ENCODE data around the gene PLEKHG3.

DNA sequence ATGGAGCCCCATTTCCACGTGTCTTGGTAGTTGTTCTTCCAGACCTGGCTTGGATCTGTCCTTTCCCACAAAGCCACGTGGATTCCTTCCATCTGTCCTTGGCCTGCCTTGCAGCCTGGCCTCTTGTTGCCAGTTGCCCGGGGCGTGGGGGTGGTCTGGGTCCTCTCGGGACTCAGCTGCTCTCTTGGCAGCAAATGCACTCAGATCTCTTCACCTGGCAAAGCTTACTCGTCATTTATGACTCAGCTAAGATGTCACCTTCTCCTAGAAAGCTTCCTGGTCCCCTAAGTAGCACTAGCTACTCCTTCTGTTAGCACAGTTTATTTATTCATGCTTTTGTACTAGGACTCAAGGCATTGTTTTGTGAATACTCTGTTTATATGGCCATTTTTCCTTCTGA lies 13.6 kb downstream of the PLEKHG3 start:
- no peak for TF ChIP-seq POLR2A (IDR thresholded peaks at IDR 0.05)
- TF ChIP-seq, protein P1, sequence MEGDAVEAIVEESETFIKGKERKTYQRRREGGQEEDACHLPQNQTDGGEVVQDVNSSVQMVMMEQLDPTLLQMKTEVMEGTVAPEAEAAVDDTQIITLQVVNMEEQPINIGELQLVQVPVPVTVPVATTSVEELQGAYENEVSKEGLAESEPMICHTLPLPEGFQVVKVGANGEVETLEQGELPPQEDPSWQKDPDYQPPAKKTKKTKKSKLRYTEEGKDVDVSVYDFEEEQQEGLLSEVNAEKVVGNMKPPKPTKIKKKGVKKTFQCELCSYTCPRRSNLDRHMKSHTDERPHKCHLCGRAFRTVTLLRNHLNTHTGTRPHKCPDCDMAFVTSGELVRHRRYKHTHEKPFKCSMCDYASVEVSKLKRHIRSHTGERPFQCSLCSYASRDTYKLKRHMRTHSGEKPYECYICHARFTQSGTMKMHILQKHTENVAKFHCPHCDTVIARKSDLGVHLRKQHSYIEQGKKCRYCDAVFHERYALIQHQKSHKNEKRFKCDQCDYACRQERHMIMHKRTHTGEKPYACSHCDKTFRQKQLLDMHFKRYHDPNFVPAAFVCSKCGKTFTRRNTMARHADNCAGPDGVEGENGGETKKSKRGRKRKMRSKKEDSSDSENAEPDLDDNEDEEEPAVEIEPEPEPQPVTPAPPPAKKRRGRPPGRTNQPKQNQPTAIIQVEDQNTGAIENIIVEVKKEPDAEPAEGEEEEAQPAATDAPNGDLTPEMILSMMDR (IDR thresholded peaks at IDR 0.05) = no peak
